Thyroid gland (tissue), 4 donors: ENCODE results near the gene KCNIP3. TPM values are rescaled to one million over a fixed set of nuclear protein-coding genes. Genes with fewer than 3 reads are reported as not detected.

Source experiments
- DNase-seq, 2 donors: peaks; one replicate each; pipeline ENCODE4 v3.0.0-alpha.2; 2019
- H3K27ac ChIP-seq, 3 donors: fragments of 200-600 bp; sonication (generic); 1 replicate in 2 of 3; 2 replicates in 1 of 3; pipeline ENCODE4 v1.5.1; 2016 to 2019; ENCODE audit warnings: mild to moderate bottlenecking in 1 of 3, moderate library complexity in 1 of 3
- H3K27me3 ChIP-seq: fragments of 200-600 bp; sonication (generic); one replicate; pipeline ENCODE4 v1.5.1; 2019
- H3K36me3 ChIP-seq, 2 donors: fragments of 200-600 bp; sonication (generic); one replicate each; pipeline ENCODE4 v1.5.1; 2016 to 2019
- H3K4me1 ChIP-seq, 2 donors: fragments of 200-600 bp; sonication (generic); one replicate each; pipeline ENCODE4 v1.5.1; 2017 to 2019
- H3K4me3 ChIP-seq, 3 donors: fragments of 200-600 bp; sonication (generic); replicated peaks in 1 of 3; 1 replicate in 2 of 3; 2 replicates in 1 of 3; pipeline ENCODE4 v1.5.1; 2016; ENCODE audit warnings: mild to moderate bottlenecking in 1 of 3
- H3K9me3 ChIP-seq: fragments of 200-600 bp; sonication (generic); one replicate; pipeline ENCODE4 v1.5.1; 2017
- POLR2A ChIP-seq, 2 donors: fragments of 450-650 bp; IDR thresholded peaks; one replicate each; pipeline ENCODE4 v1.6.1; 2017; ENCODE audit warnings: antibody characterized with exemption in 2 of 2, mild to moderate bottlenecking in 2 of 2, moderate library complexity in 1 of 2
- WGBS, 2 donors: methylation state at CpG; one replicate each; pipeline ENCODE4 v1.1.5; 2017; 5-methylcytosine and 5-hydroxymethylcytosine counted together
- intact Hi-C: fragments of 100-400 bp; cut with DNase I; formaldehyde crosslinking; loops from one replicate; pipeline ENCODE4 v1.15.1; 2023
- total RNA-seq, 4 donors: library from RNA; depleted of rRNA; stranded (reverse); fragments of >200 nt; gene quantifications; one replicate each; pipeline ENCODE4 v1.2.3, GENCODE V29; 2016
- TF ChIP-seq, protein P1 (sequence below), 6 experiments: fragments of 200-600 bp in 3 of 6; fragments of 450-650 bp in 3 of 6; sonication (generic) in 3 of 6; IDR thresholded peaks; one replicate each; pipeline ENCODE4 v1.5.1; 2016 to 2019; ENCODE audit warnings: antibody characterized with exemption in 6 of 6, mild to moderate bottlenecking in 2 of 6, inconsistent platforms in 1 of 6, moderate library complexity in 1 of 6

Gene KCNIP3
- total RNA-seq, 4 donors from 2014 or later = 37.1 to 66.5 (median 51.1) TPM

DNA sequence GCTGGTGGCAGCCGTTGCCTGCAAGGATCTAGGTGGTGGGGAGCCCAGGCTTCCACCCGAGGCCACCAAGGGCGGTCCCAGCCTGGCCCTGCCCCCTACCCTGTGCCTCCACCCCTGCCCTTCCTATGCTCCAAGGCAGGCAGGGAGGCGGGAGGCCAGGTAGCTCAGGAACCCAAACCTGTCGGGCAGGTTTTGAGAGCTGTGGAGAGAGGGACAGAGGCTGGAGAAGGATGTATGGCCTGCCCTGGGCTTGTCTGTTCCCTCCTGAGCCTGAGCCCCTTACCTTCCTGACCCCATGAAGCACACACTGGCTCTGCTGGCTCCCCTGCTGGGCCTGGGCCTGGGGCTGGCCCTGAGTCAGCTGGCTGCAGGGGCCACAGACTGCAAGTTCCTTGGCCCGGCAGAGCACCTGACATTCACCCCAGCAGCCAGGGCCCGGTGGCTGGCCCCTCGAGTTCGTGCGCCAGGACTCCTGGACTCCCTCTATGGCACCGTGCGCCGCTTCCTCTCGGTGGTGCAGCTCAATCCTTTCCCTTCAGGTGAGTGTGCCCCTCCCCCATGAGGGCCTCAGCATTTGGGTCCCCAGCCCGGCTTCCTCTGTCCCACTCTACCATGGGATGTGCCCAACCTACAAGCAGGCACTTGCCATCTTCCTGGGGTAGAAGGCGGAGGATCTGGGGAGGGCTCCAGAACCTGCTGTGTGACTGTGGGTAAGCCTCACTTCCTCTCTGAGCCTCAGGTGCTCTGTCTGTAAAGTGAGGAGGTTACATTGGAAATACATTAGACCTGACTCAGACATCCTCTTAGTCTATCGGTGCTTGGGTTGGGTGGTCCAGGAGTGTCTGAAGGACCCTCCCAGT lies 22.6 kb upstream of the KCNIP3 start, which contains the start of gene PROM2:
Gene PROM2, plus strand, starts transcription at position 159 of the 860 bp plus-strand sequence. Its CDS starts 137 bp downstream, at position 296.
- TF ChIP-seq POLR2A (IDR thresholded peaks at IDR 0.05) = peak; percentile 35 to 82
- TF ChIP-seq, protein P1, sequence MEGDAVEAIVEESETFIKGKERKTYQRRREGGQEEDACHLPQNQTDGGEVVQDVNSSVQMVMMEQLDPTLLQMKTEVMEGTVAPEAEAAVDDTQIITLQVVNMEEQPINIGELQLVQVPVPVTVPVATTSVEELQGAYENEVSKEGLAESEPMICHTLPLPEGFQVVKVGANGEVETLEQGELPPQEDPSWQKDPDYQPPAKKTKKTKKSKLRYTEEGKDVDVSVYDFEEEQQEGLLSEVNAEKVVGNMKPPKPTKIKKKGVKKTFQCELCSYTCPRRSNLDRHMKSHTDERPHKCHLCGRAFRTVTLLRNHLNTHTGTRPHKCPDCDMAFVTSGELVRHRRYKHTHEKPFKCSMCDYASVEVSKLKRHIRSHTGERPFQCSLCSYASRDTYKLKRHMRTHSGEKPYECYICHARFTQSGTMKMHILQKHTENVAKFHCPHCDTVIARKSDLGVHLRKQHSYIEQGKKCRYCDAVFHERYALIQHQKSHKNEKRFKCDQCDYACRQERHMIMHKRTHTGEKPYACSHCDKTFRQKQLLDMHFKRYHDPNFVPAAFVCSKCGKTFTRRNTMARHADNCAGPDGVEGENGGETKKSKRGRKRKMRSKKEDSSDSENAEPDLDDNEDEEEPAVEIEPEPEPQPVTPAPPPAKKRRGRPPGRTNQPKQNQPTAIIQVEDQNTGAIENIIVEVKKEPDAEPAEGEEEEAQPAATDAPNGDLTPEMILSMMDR (IDR thresholded peaks at IDR 0.05) = peak in 1 of 6 experiments; percentile 36

DNA sequence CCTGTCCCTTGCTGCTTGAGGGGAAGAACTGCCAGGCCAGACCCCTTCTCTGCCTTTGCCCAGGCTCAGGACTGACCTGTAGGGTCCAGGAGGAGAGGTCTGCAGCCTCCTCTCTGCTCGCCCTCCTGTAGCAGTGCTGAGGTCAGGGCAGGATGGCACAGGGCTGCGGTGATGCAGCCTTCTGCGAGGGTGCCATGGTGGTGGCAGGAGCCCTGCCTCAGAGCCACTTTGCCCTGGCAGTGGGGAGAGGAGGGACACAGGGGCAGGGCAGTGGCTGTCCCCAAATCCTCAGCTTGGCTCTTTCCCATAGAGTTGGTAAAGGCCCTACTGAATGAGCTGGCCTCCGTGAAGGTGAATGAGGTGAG lies 22.0 kb upstream of the KCNIP3 start:
- no peak for DNase-seq
- intact Hi-C loops = no loop called here
- Histone ChIP-seq H3K9me3 (no peaks in the 10 kb centered on the region), H3K36me3 (no peaks in the 10 kb centered on the region), H3K27me3 (no peaks in the 10 kb centered on the region), H3K27ac (peak overlapping the region; percentile 67 to 83 (median 77)), H3K4me1 (peaks cover 39 to 44% of the 10 kb centered on the region in 2 donors), H3K4me3 (peak overlapping the region in 1 of 3 donors; percentile 17)
- 50 to 68% methylated on average over 2 to 3 of the region's 4 CpGs for WGBS, 2 donors
- TF ChIP-seq, protein P1 (IDR thresholded peaks at IDR 0.05) = no peak
- no peak for TF ChIP-seq POLR2A (IDR thresholded peaks at IDR 0.05)

More for the DNA sequence above, 22.6 kb upstream of the KCNIP3 start, which contains the start of gene PROM2:
- Histone ChIP-seq H3K4me1 (peaks cover 39 to 44% of the 10 kb centered on the region in 2 donors), H3K27ac (peak within 1 kb of the TSS; percentile 67 to 83 (median 77)), H3K9me3 (no peaks in the 10 kb centered on the region), H3K4me3 (peak within 1 kb of the TSS in 1 of 3 donors; percentile 17), H3K36me3 (no peaks in the 10 kb centered on the region), H3K27me3 (no peaks in the 10 kb centered on the region)
- intact Hi-C loops = no loop called here
- DNase-seq = peak; percentile 94 to 96
- 44 to 59% methylated on average over 4 to 15 of the region's 17 CpGs for WGBS, 2 donors

DNA sequence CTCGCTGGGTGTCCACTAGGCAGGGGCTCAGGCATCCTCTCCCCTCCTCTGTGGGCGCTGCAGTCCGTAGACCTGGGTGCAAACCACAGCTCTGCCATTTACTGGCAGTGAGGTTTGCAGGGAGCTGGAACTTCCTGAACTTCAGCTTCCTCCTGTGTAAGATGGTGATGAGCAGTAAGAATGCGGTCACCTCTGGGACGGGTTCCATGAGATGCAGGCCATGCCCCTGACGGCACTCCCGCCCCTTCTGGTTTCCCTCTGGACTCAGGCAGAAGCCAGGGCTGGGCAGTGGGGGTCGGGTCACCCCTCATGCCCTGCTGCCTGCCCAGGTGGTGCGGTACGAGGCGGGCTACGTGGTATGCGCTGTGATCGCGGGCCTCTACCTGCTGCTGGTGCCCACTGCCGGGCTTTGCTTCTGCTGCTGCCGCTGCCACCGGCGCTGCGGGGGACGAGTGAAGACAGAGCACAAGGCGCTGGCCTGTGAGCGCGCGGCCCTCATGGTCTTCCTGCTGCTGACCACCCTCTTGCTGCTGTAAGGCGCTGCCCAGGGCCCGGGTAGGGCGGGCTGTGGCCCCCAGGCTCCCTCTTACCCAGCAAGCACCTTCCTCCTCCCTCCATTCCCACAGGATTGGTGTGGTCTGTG lies 21.4 kb upstream of the KCNIP3 start:
- H3K36me3 ChIP-seq = no peaks in the 10 kb centered on the region
- peak overlapping the region in 1 of 3 donors; percentile 17 for H3K4me3 ChIP-seq
- peak; percentile 57 to 65 for DNase-seq
- intact Hi-C loops = no loop called here
- H3K9me3 ChIP-seq = no peaks in the 10 kb centered on the region
- 87 to 91% methylated on average over 9 to 24 of the region's 28 CpGs for WGBS, 2 donors
- peak overlapping the region; percentile 67 to 83 (median 77) for H3K27ac ChIP-seq
- TF ChIP-seq, protein P1 (IDR thresholded peaks at IDR 0.05) = no peak
- no peak for TF ChIP-seq POLR2A (IDR thresholded peaks at IDR 0.05)
- peaks cover 39 to 44% of the 10 kb centered on the region in 2 donors for H3K4me1 ChIP-seq
- H3K27me3 ChIP-seq = no peaks in the 10 kb centered on the region

DNA sequence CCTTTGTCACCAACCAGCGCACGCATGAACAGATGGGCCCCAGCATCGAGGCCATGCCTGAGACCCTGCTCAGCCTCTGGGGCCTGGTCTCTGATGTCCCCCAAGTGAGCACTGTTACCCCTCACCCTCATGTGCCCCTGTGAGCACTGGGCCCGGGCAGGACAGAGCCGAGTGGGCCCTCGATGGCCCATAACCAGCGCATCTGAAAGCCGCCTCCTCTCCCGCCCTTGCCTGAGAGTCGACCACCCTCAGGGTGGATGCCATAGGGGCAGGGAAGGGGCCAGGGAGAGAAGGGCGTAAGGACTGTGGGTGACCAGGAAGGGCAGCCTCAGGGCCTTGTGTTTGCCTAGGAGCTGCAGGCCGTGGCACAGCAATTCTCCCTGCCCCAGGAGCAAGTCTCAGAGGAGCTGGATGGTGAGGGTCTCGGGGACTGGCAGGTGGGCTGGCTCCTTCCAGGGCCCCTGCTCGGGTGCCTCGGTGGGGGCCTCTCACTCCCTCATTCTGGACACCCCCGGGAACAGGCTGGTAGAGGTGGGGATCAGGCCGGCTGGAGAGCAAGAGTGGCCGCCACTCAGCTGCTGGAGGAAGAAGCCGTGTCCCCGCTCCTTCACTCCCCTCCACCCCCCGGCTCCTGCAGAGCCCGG lies 20.8 kb upstream of the KCNIP3 start:
- no peaks in the 10 kb centered on the region for H3K27me3 ChIP-seq
- WGBS, 2 donors = 75 to 89% methylated on average over 9 to 12 of the region's 22 CpGs
- no peak for DNase-seq
- H3K4me3 ChIP-seq = no peak overlapping the region
- H3K4me1 ChIP-seq = peaks cover 39 to 44% of the 10 kb centered on the region in 2 donors
- intact Hi-C loops = no loop called here
- no peak for TF ChIP-seq POLR2A (IDR thresholded peaks at IDR 0.05)
- TF ChIP-seq, protein P1 (IDR thresholded peaks at IDR 0.05) = no peak
- peak overlapping the region in 2 of 3 donors; percentile 77 to 83 for H3K27ac ChIP-seq
- no peaks in the 10 kb centered on the region for H3K9me3 ChIP-seq
- H3K36me3 ChIP-seq = no peaks in the 10 kb centered on the region
